GM19395 (cell line): ENCODE data around the gene URI1.
A peak's percentile ranks its signal among the peaks of the same experiment; 100 is the strongest.
"Not testable (repeated sequence)": the region's sequence is repeated elsewhere in the genome, so short reads cannot be mapped to it uniquely, and the experiment has no call there.

Source experiments
- ATAC-seq: cut with Tn5 transposase; IDR thresholded peaks from one replicate; pipeline ENCODE4 v1.9.1; 2021; ENCODE audit warnings: mild to moderate bottlenecking, moderate library complexity; ENCODE audit not compliant: unreplicated experiment

The URI1 gene

DNA sequence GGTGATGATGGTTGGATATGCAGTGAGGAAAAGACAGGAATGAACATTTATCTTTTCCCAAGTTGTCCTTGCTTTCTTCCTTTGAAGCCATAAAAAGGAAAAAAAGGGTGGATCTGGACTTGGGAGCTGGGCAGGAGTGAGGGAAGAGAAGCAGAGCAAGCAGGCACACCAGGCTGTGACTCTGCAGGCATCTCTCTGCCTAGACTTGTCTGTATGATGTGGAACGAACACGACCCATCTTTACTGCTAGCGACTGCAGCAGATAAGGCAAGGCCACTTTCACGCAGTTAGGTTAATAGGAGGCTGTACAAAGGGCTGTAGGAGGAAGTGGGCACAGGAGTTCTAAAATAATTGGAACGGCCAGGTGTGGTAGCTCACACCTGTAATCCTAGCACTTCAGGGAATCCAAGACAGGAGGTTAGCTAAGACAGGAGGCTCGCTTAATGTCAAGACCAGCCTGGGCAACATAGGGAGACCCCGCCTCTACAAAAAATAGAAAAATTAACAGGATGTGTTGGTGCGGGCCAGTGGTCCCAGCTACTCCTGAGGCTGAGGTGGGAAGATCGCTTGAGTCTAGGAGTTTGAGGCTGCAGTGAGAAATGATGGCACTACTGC, 961 bp upstream of the URI1 start:
- ATAC-seq = no peak

DNA sequence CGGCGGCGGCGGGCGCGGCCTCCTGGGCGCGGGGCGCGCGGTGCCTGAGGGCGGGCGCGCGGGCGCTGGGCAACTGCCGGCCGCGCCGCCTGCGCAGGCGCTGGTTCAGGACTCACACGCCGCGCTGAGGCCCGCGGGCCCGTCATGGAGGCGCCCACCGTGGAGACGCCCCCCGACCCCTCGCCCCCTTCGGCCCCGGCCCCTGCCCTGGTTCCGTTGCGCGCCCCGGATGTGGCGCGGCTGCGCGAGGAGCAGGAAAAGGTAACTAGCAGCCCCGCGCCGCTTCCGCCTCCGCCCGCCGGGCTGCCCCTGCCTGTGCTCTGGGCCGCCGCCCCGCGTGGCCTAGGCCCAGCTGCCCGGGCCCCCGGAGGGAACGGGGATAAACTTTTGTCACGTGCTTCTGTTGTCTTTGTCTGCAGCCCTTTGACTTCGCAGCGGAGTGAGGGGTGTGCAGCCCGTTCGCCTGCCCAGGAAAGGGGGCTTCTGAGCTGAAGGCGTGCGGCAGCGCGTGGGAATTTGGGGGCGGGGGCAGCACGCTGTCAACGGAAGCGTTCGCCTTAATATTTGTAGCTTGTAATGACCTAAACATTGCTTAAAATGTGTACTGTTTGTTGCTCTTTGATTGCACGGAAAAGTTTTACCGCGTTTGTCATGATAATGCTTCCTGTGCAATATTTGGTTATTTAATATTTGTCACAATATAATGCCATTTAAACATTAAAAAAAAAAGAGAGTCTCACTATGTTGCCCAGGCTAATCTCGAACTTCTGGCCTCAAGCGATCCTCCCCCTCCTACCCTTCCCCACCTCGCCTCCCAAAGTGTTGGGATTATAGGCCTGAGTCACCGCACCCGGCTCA, 594 bp downstream of the URI1 start:
- ATAC-seq = peak; percentile 75

DNA sequence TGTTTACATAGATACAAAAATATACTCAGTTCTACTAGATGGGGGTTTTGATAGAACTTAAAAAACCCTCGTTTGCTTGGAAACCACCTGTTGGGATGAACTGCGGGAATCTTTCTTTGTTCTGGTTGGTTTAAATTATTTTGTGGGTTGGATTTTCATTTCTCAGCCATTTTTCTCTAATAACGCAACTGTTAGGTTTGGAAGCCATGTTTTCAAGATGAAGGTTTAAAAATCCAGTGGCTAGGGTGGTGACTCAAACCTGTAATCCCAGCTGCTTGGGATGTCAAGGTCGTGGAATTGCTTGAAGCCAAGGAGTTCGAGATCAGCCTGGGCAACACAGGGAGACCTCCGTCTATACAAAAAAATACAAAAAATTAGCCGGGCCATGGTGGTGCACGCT, 1.6 kb downstream of the URI1 start:
- no peak for ATAC-seq

DNA sequence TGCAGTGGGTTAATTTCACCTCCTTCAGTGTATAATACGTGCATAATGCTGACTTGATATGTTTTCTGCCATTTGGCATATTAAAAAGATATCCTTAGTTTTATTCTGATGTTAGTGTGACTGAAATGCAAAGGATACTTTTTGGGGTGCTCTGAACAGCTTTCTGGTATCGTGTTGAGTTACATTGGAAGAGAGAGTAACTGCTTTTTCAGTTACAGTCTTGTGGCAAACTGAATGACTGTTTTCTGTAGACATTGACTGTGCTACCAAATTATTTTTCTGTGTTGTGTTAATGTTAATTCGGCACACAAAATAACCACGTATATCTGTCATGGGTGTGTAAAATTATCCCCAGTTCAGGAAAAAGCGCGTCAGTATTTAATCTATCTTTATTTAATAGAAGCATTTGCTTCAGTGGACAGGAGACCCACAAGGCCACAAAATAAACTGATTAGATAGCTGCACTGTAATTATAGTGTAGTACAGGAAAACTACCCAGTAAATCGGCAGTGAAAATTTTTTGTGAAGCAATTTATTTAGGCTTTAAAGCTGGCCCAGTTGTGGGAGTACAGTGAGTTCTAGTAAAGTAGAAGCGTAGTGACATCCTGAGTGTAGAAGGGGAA, 2.5 kb downstream of the URI1 start:
- no peak for ATAC-seq

DNA sequence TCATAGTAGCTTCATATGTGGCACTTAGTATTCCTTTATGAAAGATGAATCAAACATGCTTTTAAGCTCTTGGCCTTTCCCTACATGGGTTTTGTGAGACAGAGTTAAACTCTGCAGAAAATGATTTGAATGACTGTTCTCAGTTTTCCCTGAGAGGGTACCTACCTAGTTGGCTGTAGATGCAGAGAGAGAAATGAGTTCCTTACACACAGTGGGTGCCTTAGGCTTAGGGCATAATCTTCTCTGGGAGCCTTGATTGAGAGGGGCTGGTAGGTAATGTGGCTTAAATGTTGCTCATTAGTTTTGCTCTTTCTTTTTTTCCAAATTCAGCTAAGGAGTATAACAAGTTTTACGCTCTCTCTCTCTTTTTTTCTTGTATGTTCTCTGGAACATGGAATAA, 3.0 kb downstream of the URI1 start:
- no peak for ATAC-seq

DNA sequence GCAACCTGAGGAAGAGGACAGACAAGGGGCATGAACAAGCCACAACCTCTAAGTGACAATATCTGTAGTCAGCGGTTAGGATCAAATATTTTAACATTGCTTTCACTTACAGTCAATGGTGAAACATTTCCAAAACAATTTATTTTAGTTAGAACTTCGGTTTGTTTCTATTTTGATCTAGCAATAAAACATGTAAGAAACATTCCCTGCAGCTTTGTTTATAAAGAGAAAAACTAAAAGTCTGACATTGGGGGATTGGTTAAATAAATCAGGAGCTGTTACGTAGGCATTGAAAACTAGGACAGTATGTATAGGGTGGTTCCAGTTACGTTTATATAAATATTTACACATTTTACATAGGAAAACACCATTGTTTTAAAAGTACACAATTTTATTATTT, 3.4 kb downstream of the URI1 start:
- no peak for ATAC-seq

DNA sequence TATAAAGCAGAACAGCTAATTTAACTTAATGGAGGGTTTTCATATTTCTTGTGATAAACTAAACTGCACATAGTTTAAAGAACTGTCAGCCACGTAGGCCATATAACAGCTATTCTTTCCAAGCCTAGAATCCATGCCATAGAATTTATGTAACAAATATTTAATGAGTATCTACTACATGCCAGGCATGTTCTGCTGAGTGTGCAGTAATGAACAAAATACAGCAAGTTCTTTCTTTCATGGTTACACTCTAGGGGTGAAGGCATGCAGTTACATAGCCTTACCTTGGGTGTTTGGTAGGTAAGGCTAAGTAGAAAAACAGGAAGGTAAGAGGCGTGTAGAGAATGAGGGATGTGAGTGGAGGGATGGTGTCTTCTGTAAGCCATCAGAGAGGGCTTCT, 4.6 kb downstream of the URI1 start:
- ATAC-seq = no peak

DNA sequence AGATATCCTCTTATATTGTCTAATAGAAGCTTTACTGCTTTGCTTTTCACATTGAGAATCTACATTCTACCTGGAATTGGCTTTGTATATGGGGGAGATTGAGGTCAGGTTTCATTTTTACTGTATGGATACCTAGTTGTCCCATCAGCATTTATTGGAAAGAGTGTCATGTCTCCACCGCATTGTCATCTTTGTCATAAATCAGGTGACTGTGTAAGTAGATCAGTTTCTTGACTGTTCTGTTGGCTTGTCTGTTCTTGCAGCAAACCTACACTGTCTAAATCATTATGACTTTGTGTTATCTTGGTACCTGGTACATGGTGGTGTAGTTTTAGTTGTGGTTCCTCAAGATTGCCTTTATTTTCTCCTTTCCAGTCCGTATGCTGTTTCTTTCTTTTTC, 5.8 kb downstream of the URI1 start:
- ATAC-seq = no peak

DNA sequence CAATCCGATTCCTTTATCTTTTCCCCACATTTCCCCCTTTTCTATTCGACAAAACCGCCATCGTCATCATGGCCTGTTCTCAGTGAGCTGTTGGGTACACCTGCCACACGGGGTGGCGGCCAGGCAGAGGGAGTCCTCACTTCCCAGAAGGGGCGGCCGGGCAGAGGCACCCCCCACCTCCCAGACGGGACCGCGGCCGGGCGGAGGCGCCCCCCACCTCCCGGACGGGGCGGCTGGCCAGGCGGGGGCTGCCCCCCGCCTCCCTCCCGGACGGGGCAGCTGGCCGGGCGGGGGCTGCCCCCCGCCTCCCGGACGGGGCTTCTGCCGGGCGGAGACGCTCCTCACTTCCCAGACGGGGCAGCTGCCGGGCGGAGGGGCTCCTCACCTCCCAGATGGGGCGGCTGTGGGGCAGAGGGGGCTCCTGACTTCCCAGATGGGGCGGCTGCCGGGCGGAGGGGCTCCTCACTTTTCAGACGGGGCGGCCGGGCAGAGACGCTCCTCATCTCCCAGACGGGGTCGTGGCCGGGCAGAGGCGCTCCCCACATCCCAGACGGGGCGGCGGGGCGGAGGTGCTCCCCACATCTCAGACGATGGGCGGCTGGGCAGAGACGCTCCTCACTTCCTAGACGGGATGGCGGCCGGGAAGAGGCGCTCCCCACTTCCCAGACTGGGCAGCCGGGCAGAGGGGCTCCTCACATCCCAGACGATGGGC, 6.9 kb downstream of the URI1 start:
- not testable (repeated sequence) for ATAC-seq

DNA sequence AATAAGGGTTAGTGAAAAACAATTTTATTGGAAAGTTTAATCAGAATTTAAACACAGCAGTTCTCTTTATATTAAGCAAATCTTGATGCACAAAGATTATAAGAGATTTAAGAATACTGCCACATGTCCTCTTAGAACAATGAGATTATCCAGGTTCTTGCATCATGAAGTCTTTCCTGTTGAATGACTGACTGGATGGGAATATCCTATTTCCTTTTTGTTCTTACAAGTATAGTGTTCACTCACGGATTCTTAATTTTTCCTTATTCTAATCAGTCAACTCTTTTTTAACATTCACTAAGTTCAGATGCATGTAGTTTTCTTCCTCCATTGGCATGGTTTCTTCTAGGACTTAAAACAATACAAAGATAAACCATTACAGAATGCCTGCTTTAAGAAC, 10.1 kb downstream of the URI1 start:
- ATAC-seq = no peak

DNA sequence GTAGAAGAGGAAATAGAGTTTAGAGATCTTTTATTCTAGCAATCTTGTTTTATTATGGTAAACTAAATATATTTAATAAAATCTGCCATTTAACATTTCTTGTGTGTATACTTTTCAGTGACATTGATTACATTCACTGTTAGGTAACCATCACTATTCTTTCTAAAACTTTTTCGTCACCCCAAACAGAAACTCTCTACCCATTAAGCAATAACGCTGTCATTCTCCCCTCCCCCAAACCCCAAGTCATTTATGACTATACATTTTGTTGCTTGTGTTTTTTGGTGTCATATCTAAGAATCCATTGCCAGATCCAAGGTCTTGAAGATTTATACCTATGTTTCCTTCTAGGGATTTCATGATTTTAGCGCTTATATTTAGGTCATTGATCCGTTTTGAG, 10.6 kb downstream of the URI1 start:
- no peak for ATAC-seq

DNA sequence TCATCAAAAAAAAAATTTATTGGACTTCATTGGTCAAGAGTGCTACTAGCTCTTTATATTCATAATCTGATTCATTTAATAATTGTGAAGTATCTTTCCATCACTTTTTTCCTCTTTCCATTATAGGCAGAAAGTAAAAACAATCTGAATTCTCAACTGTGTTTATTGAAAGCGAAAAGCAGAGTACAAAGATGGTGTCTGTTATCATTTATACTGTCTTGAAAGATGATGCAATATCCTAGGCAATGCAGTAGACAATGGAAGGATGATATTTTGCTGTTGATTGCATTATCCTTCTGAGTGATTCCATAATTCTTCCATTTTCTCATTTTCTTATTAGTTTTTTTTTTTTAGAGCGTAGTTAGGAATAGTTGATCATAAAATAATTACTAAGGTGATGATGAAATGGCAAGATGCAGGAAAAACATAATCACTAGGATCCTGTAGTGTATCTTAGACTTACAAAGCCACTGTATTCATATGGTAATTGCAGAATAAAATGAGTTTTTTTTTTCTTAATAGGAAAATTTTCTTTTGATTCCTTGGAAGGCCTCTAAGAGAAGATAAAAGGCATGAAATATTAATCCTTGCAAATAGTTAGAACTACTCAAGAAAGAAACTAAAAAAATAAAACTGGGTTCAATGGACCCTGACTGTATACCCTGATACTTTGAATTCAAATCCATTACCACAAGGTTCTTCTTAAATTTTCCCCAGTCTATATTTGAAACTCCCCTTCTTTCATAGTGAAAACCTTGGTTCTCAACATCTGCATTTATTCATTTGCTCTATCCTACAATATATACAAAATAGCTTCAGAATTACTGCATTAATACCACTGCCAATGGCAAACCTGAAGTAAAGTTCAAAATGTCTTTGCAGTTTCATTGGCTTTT, 11.6 kb downstream of the URI1 start:
- no peak for ATAC-seq

DNA sequence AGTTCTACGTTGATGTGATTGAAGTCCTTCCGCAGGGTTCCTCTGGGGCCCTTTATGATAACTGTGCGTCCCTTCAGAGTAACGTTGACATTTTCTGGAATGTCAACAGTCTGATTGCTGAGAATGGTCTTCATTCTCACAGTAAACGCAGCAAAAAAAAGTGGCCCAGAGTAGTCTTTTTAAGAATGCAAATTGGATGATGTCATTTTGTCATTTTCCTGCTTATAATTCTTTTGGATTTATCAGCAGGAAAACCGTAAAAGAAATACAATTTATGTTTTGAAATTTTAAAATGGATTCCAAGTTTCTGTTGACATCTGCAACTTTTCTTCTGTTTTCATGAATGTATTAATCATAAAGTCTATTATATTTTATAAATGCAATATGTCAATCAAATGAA, 14.8 kb downstream of the URI1 start:
- no peak for ATAC-seq

DNA sequence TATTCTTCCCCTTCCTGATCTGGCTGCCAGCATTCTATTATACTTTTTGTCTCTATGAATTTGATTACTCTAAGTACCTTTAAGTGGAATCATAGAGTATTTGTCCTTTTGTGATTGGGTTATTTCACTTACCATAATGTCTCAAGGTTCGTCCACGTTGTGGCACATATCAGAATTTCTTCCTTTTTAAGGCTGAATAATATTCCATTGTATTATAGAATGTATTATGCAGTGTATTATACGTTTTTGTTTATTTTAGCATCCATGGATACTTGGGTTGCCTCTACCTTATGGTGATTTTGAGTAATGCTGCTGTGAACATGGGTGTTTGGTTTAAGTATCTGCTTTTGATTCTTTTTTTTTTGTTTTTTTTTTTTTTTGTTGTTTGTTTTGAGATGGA, 19.3 kb downstream of the URI1 start:
- no peak for ATAC-seq

DNA sequence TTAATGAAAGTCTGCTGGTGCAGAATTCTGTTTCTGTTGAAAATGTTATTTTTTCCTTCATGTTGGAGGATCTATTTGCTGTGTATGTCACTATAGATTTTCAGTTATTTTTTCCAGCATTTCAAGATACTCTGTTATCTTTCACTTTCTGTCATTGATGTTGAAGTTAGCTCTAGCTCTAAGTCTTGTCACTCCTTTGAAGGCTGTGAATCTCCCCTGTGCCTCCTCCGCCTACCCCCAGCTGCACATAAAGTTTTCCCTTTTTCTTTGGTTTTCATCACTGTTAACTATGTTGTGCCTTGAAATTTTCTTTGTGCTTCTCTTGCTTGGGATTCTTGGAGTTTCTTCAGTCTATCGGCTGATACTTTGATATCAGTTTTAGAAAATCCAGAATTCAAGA, 20.8 kb downstream of the URI1 start:
- no peak for ATAC-seq

DNA sequence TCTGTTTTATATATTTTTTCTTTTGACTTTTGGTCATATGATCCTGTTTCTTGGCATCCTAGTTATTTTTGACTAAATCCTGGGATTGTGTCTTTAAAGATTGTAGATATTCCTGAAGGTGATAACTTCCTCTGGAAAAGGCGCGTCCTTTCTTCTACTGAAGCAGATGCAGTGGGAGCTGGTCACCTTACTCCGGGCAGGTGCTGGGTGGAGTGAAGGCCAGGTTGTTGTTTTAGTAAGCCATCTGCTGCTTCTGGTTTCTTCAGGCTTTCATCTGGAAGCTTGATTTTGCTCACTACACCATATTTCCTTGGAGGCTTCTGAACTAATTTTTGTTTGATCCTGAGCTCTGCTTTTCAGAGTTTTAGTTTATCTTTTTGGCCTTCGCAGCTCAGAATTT, 21.5 kb downstream of the URI1 start:
- no peak for ATAC-seq

DNA sequence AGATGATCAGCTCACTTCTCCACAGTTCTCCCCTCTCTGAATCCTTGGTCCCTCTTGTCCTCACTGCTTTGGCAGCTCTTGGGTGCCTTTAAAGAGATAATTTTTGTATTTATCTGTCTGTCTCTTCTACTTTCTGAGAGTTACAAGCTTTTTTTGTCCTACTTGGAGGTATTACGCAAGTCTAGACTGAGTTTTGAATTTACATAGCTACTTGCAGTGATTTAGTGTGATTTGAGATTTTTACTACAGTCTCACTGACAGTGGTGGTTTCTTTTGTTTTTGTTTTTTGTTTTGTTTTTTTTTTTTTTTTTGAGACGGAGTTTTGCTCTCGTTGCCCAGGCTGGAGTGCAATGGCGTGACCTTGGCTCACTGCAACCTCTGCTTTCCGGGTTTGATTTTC, 22.1 kb downstream of the URI1 start:
- no peak for ATAC-seq

DNA sequence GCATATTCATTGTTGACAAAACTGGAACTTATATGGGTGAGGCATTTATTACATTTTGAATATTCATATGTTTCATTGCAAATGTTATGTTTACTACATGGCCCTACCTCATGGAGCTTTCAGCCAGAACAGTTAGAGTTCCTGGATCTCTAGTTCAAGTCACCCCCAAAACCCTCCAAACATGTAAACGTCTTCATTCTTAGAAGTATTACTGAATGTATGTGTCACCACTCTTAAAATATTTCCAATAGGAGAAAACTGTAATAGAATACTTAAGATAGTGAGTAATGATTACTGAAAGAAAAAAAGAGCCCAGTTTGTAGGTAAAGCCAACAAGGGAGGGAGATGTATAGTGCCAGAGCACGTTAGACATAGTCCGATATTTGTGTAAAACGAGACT, 23.5 kb downstream of the URI1 start:
- no peak for ATAC-seq

DNA sequence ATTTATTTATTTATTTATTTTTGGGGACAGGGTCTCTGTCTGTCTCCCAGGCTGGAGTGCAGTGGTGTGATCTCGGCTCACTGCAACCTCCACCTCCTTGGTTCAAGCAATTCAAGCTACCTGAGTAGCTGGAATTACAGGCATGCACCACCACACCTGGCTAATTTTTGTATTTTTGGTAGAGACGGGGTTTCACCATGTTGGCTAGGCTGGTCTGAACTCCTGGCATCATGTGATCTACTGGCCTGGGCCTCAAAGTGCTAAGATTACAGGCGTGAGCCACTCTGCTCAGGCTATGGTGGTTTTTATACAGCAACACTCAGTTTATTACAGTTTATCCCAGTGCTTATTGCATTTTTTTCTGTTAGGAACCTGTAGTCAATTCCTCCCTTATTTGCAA, 24.1 kb downstream of the URI1 start:
- not testable (repeated sequence) for ATAC-seq

DNA sequence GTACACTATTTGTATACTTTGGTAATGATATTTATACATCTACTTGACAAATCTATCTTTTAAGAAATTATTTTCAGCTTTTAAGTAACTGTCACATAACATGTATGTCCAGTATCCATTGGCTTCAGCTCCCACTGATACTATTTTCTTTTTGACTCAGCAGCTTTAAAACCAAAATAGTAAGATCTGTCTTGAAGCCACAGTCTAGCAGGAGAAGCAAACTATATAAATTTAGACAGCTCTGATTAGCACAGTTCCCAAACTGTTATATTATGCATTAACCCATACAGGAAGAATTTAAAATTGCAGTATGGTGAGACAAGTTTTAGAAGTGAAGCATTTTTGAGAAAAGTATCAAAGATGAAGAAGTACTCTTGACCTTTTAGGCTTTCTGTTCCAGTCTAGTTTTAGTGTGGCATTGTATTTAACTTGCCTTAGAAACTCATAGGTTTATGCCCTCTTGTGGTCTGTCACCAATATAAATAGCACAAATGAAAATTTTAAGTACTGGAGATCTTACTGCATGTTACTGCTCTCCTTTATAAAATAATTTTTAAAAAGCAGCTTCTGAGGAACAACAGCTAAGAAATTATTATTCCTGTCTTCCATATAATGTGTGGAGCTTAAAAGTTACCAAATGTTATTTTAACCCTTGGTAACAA, 24.7 kb downstream of the URI1 start:
- no peak for ATAC-seq
